HFF-Myc (cell line): Measurements from ENCODE around the gene SRGAP3.

Experiments
- DNase-seq: peaks from one replicate; pipeline ENCODE4 v3.0.0-alpha.2; 2011; ENCODE audit warnings: low read depth; ENCODE audit errors: extremely low read depth
- H3K4me3 ChIP-seq: replicated peaks from 2 replicates; pipeline ENCODE4 v1.5.1; 2011; ENCODE audit warnings: low read depth, mild to moderate bottlenecking, control low read depth, low read length
- CTCF ChIP-seq: IDR thresholded peaks from 2 replicates; pipeline ENCODE4 v1.5.1; 2012; ENCODE audit warnings: mild to moderate bottlenecking, low read depth, low read length, control low read depth; ENCODE audit errors: missing control alignments

Gene SRGAP3

GRCh38 chr3:9104121-9104520 lies 145.3 kb downstream of the SRGAP3 start:
- H3K4me3 ChIP-seq, result no peak overlapping the region
- no peak for TF ChIP-seq CTCF
- no peak for DNase-seq

DNA sequence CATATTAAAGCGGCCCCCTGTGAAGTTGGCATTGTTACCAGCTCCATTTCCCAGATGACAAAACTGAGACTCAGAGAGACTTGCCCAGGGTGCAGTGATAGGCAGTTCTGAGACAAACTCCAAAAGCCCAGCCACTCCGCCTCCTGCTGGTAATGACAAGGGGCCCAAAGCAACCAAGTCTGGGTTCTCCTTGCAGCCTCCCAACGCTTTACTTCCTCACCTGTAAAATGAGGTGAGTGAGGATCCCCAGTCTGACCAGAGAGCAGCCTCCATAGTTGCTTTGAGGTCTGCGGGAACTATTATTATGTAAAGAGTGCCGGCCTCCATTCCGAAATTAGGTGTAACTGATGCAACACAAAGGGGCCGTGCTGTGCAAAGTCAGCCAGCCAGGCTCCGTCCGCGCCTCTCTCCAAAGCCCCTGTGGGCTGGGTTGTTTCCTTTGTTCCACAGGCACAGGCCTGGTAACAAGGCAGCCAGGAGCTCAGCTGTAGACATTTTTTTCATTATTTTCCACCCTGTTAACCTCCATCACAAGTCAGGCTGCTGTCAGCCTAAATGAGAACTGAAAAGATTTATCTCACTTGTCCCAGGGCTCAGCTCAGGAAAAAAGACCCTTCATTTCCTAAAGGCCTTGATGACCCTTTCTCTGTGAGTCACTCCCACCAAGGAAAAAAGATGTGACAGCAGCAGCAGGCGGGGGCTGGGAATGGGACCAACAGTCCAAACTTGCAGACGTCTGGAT lies 147.0 kb downstream of the SRGAP3 start:
- H3K4me3 ChIP-seq, result no peak overlapping the region
- DNase-seq, result no peak
- no peak for TF ChIP-seq CTCF

- no peak for TF ChIP-seq CTCF
Measured at GRCh38 chr3:9101286-9101685, 148.2 kb downstream of the SRGAP3 start.

GRCh38 chr3:9100513-9100894 lies 148.9 kb downstream of the SRGAP3 start:
- no peak for DNase-seq
- H3K4me3 ChIP-seq, result no peak overlapping the region
- TF ChIP-seq CTCF, result no peak

More at GRCh38 chr3:9101286-9101685, 148.2 kb downstream of the SRGAP3 start:
- no peak overlapping the region for H3K4me3 ChIP-seq
- no peak for DNase-seq

GRCh38 chr3:9099702-9100512 lies 149.5 kb downstream of the SRGAP3 start:
- DNase-seq, result no peak
- no peak overlapping the region for H3K4me3 ChIP-seq
- no peak for TF ChIP-seq CTCF

DNA sequence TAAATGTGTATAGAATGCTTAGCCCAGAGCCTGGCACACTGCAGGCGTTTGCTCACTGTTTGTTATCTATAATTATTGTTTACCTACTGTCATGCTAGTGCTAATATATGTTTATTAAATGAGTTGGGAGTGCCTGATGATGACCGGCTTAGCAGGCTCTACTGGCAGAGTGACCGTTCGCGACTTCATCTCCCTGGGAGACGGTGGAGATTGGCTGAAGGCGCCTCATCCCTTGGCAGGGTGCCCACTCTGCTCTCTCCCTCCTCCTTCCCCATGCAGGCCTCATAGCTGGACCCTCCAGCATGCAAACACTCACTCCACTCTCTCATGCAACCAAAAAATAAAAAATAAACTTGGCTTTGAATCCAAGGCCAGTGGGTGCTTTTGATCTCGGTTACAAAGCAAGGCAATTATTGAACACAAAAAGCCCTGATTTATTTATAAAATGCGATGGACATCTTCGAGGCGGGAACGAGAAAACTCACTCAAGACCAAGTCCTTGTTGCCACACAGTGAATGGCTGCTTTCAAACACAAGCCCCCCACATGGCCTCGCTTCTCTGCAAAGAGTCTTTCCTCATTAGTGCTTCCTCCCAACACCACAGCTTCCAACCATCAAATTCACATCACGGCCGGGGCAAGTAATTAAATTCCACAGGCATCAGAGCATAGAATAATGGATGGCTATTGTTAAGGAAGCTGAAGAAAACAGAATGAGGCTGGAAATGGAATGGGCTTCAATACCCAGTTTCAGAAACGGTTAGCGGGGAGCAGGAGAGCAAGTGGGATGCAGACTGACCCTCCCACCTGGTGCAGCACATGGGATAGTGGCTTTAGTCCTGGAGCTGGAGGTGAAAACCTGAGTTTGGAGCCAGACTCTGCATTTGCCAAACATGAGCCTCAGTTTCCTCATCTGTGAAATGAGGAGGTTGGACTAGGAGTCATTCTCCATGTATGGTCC lies 150.4 kb downstream of the SRGAP3 start:
- no peak for DNase-seq
- H3K4me3 ChIP-seq, result no peak overlapping the region
- TF ChIP-seq CTCF, result no peak
